ENCODE results near the gene ZNF609. TPM values are rescaled to one million over a fixed set of nuclear protein-coding genes. Genes with fewer than 3 reads are reported as not detected.
"Not testable (repeated sequence)": the region's sequence is repeated elsewhere in the genome, so short reads cannot be mapped to it uniquely, and the experiment has no call there.

The ZNF609 gene
- total RNA-seq, 1 donor from 2014 or later, result 75.3 TPM

- H3K36me3 Mint-ChIP-seq (ENCODE audit: insufficient read depth), result no peaks in the 10 kb centered on the region
- no peak overlapping the region for H3K27ac Mint-ChIP-seq
- H3K4me3 Mint-ChIP-seq (ENCODE audit: low read depth), result no peak overlapping the region
- no peaks in the 10 kb centered on the region for H3K27me3 Mint-ChIP-seq
- TF ChIP-seq CTCF (IDR thresholded peaks at IDR 0.05; ENCODE audit: unreplicated experiment), result no peak
- H3K4me1 Mint-ChIP-seq (ENCODE audit: low read depth), result peaks cover 32% of the 10 kb centered on the region
- no peaks in the 10 kb centered on the region for H3K9me3 Mint-ChIP-seq (ENCODE audit: low read depth)
- no peak for DNase-seq (ENCODE audit: low spot score, unreplicated experiment)
Observed at GRCh38 chr15:64599716-64600115, 139.3 kb downstream of the ZNF609 start.

GRCh38 chr15:64600794-64601193, 140.4 kb downstream of the ZNF609 start:
- no peak for DNase-seq (ENCODE audit: low spot score, unreplicated experiment)
- peak overlapping the region; percentile 57 for H3K27ac Mint-ChIP-seq
- H3K4me1 Mint-ChIP-seq (ENCODE audit: low read depth), result peaks cover 32% of the 10 kb centered on the region
- no peak for TF ChIP-seq CTCF (IDR thresholded peaks at IDR 0.05; ENCODE audit: unreplicated experiment)
- no peaks in the 10 kb centered on the region for H3K9me3 Mint-ChIP-seq (ENCODE audit: low read depth)
- H3K36me3 Mint-ChIP-seq (ENCODE audit: insufficient read depth), result no peaks in the 10 kb centered on the region
- H3K27me3 Mint-ChIP-seq, result no peaks in the 10 kb centered on the region
- no peak overlapping the region for H3K4me3 Mint-ChIP-seq (ENCODE audit: low read depth)

GRCh38 chr15:64604319-64604718, 143.9 kb downstream of the ZNF609 start:
- TF ChIP-seq CTCF (IDR thresholded peaks at IDR 0.05; ENCODE audit: unreplicated experiment), result no peak
- no peak overlapping the region for H3K4me3 Mint-ChIP-seq (ENCODE audit: low read depth)

GRCh38 chr15:64607416-64607815, 147.0 kb downstream of the ZNF609 start:
- not testable (repeated sequence) for H3K9me3 Mint-ChIP-seq (ENCODE audit: low read depth); H3K4me3 Mint-ChIP-seq (ENCODE audit: low read depth); DNase-seq (ENCODE audit: low spot score, unreplicated experiment); H3K36me3 Mint-ChIP-seq (ENCODE audit: insufficient read depth); H3K27ac Mint-ChIP-seq; H3K4me1 Mint-ChIP-seq (ENCODE audit: low read depth); H3K27me3 Mint-ChIP-seq

More at GRCh38 chr15:64604319-64604718, 143.9 kb downstream of the ZNF609 start:
- no peaks in the 10 kb centered on the region for H3K27me3 Mint-ChIP-seq
- DNase-seq (ENCODE audit: low spot score, unreplicated experiment), result no peak
- no peaks in the 10 kb centered on the region for H3K9me3 Mint-ChIP-seq (ENCODE audit: low read depth)
- no peak overlapping the region for H3K27ac Mint-ChIP-seq
- peaks cover 16% of the 10 kb centered on the region for H3K4me1 Mint-ChIP-seq (ENCODE audit: low read depth)
- H3K36me3 Mint-ChIP-seq (ENCODE audit: insufficient read depth), result no peaks in the 10 kb centered on the region

GRCh38 chr15:64610257-64610919, 150.0 kb downstream of the ZNF609 start:
- no peak for TF ChIP-seq CTCF (IDR thresholded peaks at IDR 0.05; ENCODE audit: unreplicated experiment)
- no peak overlapping the region for H3K4me3 Mint-ChIP-seq (ENCODE audit: low read depth)
- H3K27ac Mint-ChIP-seq, result peak overlapping the region; percentile 86
- H3K9me3 Mint-ChIP-seq (ENCODE audit: low read depth), result no peaks in the 10 kb centered on the region
- peaks cover 7% of the 10 kb centered on the region for H3K4me1 Mint-ChIP-seq (ENCODE audit: low read depth)
- no peaks in the 10 kb centered on the region for H3K27me3 Mint-ChIP-seq
- H3K36me3 Mint-ChIP-seq (ENCODE audit: insufficient read depth), result no peaks in the 10 kb centered on the region
- DNase-seq (ENCODE audit: low spot score, unreplicated experiment), result no peak

GRCh38 chr15:64611085-64611725, 150.8 kb downstream of the ZNF609 start:
- Mint-ChIP-seq H3K4me3 (ENCODE audit: low read depth) (no peak overlapping the region), H3K36me3 (ENCODE audit: insufficient read depth) (no peaks in the 10 kb centered on the region), H3K27me3 (no peaks in the 10 kb centered on the region), H3K9me3 (ENCODE audit: low read depth) (no peaks in the 10 kb centered on the region), H3K4me1 (ENCODE audit: low read depth) (peaks cover 7% of the 10 kb centered on the region), H3K27ac (peak overlapping the region; percentile 35)
- no peak for DNase-seq (ENCODE audit: low spot score, unreplicated experiment)
- no peak for TF ChIP-seq CTCF (IDR thresholded peaks at IDR 0.05; ENCODE audit: unreplicated experiment)

All from progenitor cell of endocrine pancreas (in vitro differentiated cells).